ENCODE data around the gene SH3GL2. TPM values are rescaled to one million over a fixed set of nuclear protein-coding genes. Genes with fewer than 3 reads are reported as not detected.

SH3GL2 gene
- total RNA-seq, 2 experiments from 2014 or later: not detected

DNA sequence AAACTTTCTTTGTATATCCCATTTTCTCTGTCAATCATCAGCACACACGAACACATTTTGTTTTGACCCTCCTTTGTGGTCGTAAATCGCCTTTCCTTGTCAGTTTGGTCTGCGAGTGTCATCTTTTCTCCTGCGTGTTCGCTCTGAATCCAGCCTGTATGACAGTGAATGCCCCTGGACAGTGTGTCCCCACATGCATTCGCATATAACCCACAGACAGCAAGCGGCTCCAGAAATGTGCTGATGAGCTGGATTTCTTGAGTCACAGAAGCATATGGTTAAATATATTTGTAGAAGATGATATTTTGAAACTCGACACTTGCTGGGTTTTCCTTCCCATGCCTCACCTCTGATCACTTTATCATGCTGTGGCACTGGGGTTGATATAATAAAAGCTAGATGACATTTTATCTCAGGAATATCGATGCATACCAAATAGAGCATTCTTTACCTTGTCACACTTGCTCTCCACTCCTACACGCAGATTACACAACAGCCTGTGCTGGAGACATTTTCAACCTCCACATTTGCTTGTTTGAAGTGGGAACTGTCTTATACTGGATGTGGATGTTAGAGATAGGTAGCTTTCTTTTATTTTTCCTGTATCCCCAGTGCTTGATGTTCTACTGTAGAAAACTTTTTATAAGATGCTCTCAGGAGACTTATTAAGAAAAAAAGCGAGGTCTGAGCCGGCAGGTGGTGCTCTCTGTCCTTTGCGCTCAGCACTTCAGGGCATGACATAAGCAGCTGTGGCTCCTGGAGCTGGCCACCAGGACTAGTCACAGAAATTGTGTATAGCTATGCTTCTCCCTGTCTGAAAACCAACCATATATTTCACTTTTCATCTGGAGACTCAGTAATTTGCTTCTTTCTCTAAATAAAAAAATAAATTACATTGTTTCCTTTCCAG, 215.1 kb downstream of the SH3GL2 start:
- Mint-ChIP-seq H3K27me3 (no peaks in the 10 kb centered on the region), H3K27ac (no peak overlapping the region), H3K36me3 (ENCODE audit: low read depth) (no peaks in the 10 kb centered on the region), H3K4me3 (no peak overlapping the region), H3K4me1 (no peaks in the 10 kb centered on the region), H3K9me3 (ENCODE audit: low read depth) (no peaks in the 10 kb centered on the region)
- intact Hi-C loops (cut with DNase I, micrococcal nuclease): no loop called here
- DNase-seq (peak; percentile 5), ATAC-seq (no peak)
- POLR2A ChIA-PET: no interaction called here
- CTCF ChIA-PET: no interaction called here

DNA sequence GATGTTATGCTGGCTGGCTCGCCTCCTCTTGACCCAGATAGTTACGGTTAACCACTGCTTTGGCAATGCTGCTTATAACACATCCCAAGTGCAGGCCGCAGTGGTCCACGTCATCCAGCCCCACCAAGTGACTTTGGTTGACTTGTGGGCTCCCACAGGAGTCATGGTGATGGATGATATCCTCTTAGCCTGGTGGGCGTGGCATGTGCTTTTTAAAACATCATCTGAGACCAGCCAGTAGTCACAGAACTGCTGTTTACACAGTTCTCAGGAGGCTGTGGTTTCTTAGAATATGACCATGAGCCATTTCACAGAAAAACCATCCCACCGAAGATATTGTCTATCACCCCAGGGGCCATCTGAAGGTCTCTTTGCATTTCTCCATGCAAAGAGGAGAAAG, 216.9 kb downstream of the SH3GL2 start:
- ChIA-PET CTCF (interaction anchor here (0.7 kb wide), 1 partner anchor 1177 kb away, joined by 3 read pairs; no protein-coding TSS in a partner anchor), POLR2A (no interaction called here)
- Mint-ChIP-seq H3K27ac (no peak overlapping the region), H3K4me3 (no peak overlapping the region), H3K4me1 (no peaks in the 10 kb centered on the region), H3K27me3 (no peaks in the 10 kb centered on the region), H3K9me3 (ENCODE audit: low read depth) (no peaks in the 10 kb centered on the region), H3K36me3 (ENCODE audit: low read depth) (no peaks in the 10 kb centered on the region)
- DNase-seq: no peak
- intact Hi-C loops (cut with DNase I, micrococcal nuclease): no loop called here
- ATAC-seq: no peak

DNA sequence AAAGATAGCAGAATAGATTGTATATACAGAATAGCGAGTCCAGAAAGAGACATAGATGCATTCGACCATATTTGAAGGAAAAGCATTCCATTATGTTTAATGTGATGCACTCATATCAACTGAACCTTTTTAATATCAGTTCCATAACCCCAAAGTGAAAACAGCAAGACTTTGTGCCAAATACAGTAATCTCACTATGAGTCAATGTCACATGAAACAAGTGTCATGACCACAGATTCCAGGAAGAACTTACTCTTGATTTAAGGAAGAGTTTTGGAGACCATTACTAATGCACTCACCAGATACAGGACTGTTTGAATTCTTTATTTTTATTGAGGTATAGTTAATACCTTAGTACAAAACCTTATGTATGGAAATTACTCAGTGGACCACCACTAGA, 220.5 kb downstream of the SH3GL2 start:
- Mint-ChIP-seq H3K36me3 (ENCODE audit: low read depth) (no peaks in the 10 kb centered on the region), H3K9me3 (ENCODE audit: low read depth) (no peaks in the 10 kb centered on the region), H3K4me3 (no peak overlapping the region), H3K27ac (no peak overlapping the region), H3K27me3 (no peaks in the 10 kb centered on the region), H3K4me1 (no peaks in the 10 kb centered on the region)
- ATAC-seq (no peak), DNase-seq (no peak)
- CTCF ChIA-PET: interaction anchor here (1.6 kb wide), 1 partner anchor 12 kb away, joined by 7 read pairs; no protein-coding TSS in a partner anchor
- intact Hi-C loops (cut with DNase I, micrococcal nuclease): no loop called here
- POLR2A ChIA-PET: no interaction called here

DNA sequence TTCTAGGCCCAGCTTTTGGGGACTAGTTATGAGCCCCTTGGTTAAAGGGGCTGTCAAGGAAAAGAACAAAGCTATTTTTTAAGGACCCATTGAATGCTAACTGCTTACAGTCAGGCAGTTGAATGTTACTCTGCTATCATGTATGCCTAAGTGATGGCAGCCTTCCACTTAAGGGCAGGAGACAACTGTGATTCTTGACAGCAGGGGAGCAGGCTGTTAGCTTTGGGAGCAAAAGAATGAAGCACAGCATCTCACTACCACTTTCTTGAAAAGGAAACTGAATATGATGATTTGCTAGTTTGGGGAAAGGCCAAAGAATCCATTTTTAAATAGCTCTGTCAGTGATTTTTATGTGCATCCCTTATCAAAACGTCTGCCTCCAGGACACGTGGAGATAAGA, 221.6 kb downstream of the SH3GL2 start:
- ChIA-PET POLR2A (no interaction called here), CTCF (interaction anchor here (0.6 to 1.6 kb wide), 4 partner anchors 11 to 455 kb away, joined by 3 to 7 read pairs (median 5); no protein-coding TSS in a partner anchor)
- Mint-ChIP-seq H3K9me3 (ENCODE audit: low read depth) (no peaks in the 10 kb centered on the region), H3K4me1 (no peaks in the 10 kb centered on the region), H3K36me3 (ENCODE audit: low read depth) (no peaks in the 10 kb centered on the region), H3K27me3 (no peaks in the 10 kb centered on the region), H3K4me3 (no peak overlapping the region), H3K27ac (no peak overlapping the region)
- intact Hi-C loops (cut with DNase I, micrococcal nuclease): loop anchor here (2.0 to 5.0 kb wide), 2 partner anchors 268 to 270 kb away; no protein-coding TSS in a partner anchor
- DNase-seq (no peak), ATAC-seq (no peak)

DNA sequence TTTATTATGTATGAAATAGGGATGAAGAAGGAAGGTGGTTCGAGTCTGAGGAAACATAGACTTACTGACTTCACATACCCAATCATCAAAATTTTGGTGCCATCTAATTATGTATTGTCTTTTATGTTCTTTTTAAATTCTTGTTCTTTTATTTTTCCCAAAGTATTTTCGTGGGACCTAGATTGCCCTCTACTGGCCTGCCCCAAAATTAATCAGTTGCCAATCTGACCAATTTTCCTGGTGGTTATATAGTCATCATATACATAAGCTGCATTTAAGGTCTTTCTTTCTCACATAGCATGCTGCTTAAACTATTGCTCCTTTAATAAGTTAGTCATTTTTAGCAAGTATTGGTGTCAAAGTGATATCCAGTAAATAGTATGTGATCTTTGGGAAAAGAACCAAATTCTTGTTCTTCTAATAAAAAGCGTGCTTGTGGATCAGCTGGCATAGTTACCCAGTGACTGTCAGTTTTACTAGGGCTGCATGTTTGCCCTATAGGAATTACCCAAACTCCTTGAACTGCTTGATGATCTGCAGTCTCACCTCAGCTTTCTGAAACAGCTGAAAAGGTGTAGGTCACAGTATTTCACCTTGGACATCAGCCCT, 223.5 kb downstream of the SH3GL2 start:
- Mint-ChIP-seq H3K9me3 (ENCODE audit: low read depth) (no peaks in the 10 kb centered on the region), H3K36me3 (ENCODE audit: low read depth) (no peaks in the 10 kb centered on the region), H3K27me3 (no peaks in the 10 kb centered on the region), H3K4me1 (no peaks in the 10 kb centered on the region), H3K4me3 (no peak overlapping the region), H3K27ac (no peak overlapping the region)
- DNase-seq (no peak), ATAC-seq (no peak)
- ChIA-PET CTCF (interaction anchor here (1.0 kb wide), 1 partner anchor 9 kb away, joined by 3 read pairs; no protein-coding TSS in a partner anchor), POLR2A (no interaction called here)
- intact Hi-C loops (cut with DNase I, micrococcal nuclease): loop anchor here in 1 of 2 experiments (5.0 kb wide), 1 partner anchor 270 kb away; no protein-coding TSS in a partner anchor

DNA sequence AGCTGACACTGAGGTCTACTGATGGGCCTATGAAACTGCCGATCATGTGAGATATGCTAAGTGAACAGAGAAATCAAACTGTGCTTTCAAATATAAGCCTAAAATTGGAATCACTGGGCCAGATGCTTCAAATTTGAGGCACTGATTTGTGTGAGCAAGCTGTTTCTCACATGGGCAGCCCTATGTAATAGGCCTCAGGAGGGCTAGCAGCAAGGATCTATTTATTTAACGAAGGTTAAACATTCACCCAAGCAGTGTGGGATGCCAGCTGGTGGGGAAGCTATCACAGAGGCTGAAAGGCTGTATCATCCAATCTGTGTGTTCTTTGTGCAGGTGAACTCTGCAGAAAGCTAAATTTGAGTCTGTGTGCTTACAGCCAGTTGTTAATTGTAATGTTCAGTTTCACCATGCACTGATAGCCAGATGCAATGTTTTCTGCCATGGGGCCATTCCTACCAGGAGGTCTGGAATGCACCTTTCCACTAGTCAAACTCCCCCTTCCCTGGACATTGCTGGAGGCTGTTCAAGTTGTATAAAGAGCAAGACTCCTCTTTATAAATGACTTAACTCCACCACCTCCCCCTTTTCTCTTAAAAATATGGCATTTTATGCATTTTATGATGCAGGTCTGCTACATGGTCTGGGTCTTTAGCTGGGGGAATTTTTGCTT, 228.9 kb downstream of the SH3GL2 start:
- H3K4me1 Mint-ChIP-seq: no peaks in the 10 kb centered on the region
- H3K36me3 Mint-ChIP-seq (ENCODE audit: low read depth): no peaks in the 10 kb centered on the region
- ATAC-seq: no peak
- no peak overlapping the region for H3K4me3 Mint-ChIP-seq
- POLR2A ChIA-PET: no interaction called here
- H3K9me3 Mint-ChIP-seq (ENCODE audit: low read depth): no peaks in the 10 kb centered on the region
- CTCF ChIA-PET: no interaction called here
- no peak for DNase-seq
- no peak overlapping the region for H3K27ac Mint-ChIP-seq
- no peaks in the 10 kb centered on the region for H3K27me3 Mint-ChIP-seq
- intact Hi-C loops (cut with DNase I, micrococcal nuclease): no loop called here

DNA sequence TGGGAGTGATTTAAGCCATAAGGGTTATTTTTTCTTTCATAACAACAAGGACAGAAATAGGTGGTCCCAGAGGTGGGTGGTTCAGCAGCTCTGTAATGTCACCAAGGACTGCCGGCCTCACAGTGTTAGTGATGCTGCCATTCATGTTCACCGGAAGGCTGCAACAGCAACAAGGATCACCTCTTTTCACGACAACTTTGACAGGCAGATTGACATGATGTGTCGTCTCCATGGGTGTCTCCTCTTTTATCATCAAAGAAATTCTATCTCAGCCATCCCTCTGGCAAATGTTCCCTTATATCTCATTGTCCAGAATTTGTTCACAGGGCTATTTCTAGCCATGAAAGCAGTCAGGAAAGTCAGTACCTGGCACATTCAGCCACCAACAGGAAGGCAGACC, 231.5 kb downstream of the SH3GL2 start:
- intact Hi-C loops (cut with DNase I, micrococcal nuclease): loop anchor here in 1 of 2 experiments (2.0 to 10.0 kb wide), 2 partner anchors 1218 to 1644 kb away; no protein-coding TSS in a partner anchor
- DNase-seq (no peak), ATAC-seq (no peak)
- H3K4me3 Mint-ChIP-seq: no peak overlapping the region
- POLR2A ChIA-PET: no interaction called here
- no peaks in the 10 kb centered on the region for H3K27me3 Mint-ChIP-seq
- H3K27ac Mint-ChIP-seq: no peak overlapping the region
- H3K4me1 Mint-ChIP-seq: no peaks in the 10 kb centered on the region
- CTCF ChIA-PET: interaction anchor here (0.8 to 2.0 kb wide), 9 partner anchors 10 to 1216 kb away, joined by 3 to 21 read pairs (median 3); no protein-coding TSS in a partner anchor
- no peaks in the 10 kb centered on the region for H3K9me3 Mint-ChIP-seq (ENCODE audit: low read depth)
- no peaks in the 10 kb centered on the region for H3K36me3 Mint-ChIP-seq (ENCODE audit: low read depth)

DNA sequence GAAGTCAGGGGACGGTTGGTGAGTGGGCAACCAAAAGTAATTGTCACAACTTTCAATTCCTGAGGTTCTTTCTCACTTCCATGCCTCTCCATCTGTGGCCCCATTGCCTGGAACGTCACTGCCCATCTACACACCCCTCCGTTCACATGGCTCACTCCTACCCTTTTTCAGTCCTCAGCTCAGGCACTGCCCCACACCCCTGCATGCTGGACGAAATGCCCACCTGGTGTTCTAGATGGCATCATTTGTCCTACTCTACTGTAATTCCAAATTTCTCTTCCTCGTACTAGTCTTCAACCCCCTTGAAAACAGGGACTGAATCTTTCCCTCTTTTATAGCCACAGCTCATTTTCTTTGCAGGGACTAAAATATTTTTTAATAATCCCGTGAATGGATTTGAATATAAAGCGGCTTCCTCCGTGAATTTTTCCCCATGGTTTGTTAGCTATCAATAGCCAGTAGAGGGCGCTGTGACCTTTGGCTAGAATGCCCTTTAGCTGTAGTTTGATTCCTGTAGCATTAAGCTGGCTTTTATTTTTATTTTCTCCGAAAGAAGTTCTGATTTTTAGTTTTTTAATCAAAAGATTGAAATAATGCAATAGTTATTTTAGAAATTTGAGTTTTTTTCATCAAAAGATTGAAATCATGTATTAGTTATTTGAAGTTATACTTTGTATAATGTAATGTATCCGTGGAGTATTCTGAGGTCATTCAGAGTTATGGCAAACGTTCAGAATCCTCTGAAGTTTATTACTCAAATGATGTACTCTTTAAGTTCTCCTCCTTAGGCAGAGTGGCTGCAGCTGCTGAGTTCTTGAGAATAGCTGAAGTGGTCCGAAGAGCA, 232.1 kb downstream of the SH3GL2 start:
- H3K4me3 Mint-ChIP-seq: no peak overlapping the region
- no peaks in the 10 kb centered on the region for H3K4me1 Mint-ChIP-seq
- no peak overlapping the region for H3K27ac Mint-ChIP-seq
- no peaks in the 10 kb centered on the region for H3K27me3 Mint-ChIP-seq
- intact Hi-C loops (cut with DNase I, micrococcal nuclease): loop anchor here (1.0 to 10.0 kb wide), 4 partner anchors 402 to 1644 kb away; no protein-coding TSS in a partner anchor
- ATAC-seq: no peak
- ChIA-PET POLR2A (no interaction called here), CTCF (interaction anchor here (0.7 to 2.0 kb wide), 18 partner anchors 9 to 1645 kb away, joined by 3 to 21 read pairs (median 3); no protein-coding TSS in a partner anchor)
- peak; percentile 63 for DNase-seq
- H3K36me3 Mint-ChIP-seq (ENCODE audit: low read depth): no peaks in the 10 kb centered on the region
- no peaks in the 10 kb centered on the region for H3K9me3 Mint-ChIP-seq (ENCODE audit: low read depth)

DNA sequence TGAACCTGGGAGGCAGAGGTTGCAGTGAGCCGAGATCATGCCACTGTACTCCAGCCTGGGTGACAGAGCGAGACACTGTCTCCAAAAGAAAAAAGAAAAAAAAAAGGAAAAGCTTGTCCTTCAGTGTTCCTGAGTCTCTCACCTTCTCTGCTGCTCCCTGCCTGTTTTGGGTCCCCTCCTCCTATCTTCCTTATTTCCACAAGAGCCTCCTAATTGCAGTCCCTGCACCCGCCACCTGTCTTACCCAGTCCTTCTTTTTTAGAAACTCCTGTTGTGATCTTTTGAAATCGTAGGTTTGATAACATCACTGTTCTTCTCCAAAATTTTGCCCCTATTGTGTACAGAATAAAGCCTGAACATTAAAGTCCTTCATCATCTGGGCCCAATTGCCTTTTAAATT, 234.9 kb downstream of the SH3GL2 start:
- Mint-ChIP-seq H3K4me1 (no peaks in the 10 kb centered on the region), H3K4me3 (no peak overlapping the region), H3K36me3 (ENCODE audit: low read depth) (no peaks in the 10 kb centered on the region), H3K27me3 (no peaks in the 10 kb centered on the region), H3K9me3 (ENCODE audit: low read depth) (no peaks in the 10 kb centered on the region), H3K27ac (no peak overlapping the region)
- CTCF ChIA-PET: interaction anchor here (0.7 kb wide), 1 partner anchor 19 kb away, joined by 3 read pairs; no protein-coding TSS in a partner anchor
- ATAC-seq (no peak), DNase-seq (no peak)
- intact Hi-C loops (cut with DNase I, micrococcal nuclease): loop anchor here in 1 of 2 experiments (10.0 kb wide), 1 partner anchor 1641 kb away; no protein-coding TSS in a partner anchor
- POLR2A ChIA-PET: no interaction called here

DNA sequence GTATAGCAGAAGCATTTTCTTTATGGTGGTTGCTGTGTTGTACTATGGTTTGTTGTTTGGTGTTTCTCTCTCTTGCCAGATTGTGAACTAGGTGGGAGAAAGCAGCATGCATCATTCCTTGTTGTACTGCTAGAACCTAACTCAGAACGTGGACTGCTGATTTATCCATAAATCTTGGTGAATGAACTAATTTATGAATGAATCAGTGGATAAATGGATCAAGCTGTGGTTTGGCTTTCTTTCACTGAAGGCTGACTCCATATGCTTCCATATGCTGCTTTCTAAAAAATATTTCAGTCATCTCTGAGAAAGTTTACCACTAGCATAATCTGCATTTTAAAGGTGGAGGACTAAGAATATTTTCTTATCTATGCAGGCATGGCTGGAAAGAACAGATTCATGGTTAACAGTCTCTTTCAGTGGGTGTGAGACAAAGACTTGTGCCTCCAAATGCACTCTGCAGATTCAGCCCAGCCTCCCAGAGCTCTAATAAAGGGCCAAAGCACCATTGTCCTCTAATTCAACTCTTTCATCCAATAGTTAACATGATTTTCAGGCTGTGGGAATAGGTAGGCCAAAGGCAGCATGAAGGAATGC, 237.7 kb downstream of the SH3GL2 start:
- ATAC-seq (no peak), DNase-seq (no peak)
- CTCF ChIA-PET: no interaction called here
- Mint-ChIP-seq H3K27me3 (no peaks in the 10 kb centered on the region), H3K9me3 (ENCODE audit: low read depth) (peaks cover 4% of the 10 kb centered on the region), H3K27ac (no peak overlapping the region), H3K36me3 (ENCODE audit: low read depth) (no peaks in the 10 kb centered on the region), H3K4me1 (no peaks in the 10 kb centered on the region), H3K4me3 (no peak overlapping the region)
- POLR2A ChIA-PET: no interaction called here
- intact Hi-C loops (cut with DNase I, micrococcal nuclease): loop anchor here in 1 of 2 experiments (10.0 kb wide), 1 partner anchor 1638 kb away; no protein-coding TSS in a partner anchor
